ENCODE results near the gene NPAT. TPM values are rescaled to one million over a fixed set of nuclear protein-coding genes. Genes with fewer than 3 reads are reported as not detected.

NPAT gene
- total and polyA plus RNA-seq, 9 of the 15 experiments (the other 6 are each of a cell fraction or from before 2014, with no cell fraction given): 8.8 to 30.0 (median 22.1) TPM

DNA sequence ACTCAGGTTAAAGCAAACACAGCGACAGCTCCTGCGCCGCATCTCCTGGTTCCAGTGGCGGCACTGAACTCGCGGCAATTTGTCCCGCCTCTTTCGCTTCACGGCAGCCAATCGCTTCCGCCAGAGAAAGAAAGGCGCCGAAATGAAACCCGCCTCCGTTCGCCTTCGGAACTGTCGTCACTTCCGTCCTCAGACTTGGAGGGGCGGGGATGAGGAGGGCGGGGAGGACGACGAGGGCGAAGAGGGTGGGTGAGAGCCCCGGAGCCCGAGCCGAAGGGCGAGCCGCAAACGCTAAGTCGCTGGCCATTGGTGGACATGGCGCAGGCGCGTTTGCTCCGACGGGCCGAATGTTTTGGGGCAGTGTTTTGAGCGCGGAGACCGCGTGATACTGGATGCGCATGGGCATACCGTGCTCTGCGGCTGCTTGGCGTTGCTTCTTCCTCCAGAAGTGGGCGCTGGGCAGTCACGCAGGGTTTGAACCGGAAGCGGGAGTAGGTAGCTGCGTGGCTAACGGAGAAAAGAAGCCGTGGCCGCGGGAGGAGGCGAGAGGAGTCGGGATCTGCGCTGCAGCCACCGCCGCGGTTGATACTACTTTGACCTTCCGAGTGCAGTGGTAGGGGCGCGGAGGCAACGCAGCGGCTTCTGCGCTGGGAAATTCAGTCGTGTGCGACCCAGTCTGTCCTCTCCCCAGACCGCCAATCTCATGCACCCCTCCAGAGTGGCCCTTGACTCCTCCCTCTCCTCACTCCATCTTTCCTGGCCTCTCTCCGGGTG lies at the start of gene NPAT, which contains the start of gene ATM (continued):
- TF ChIP-seq, protein P1, sequence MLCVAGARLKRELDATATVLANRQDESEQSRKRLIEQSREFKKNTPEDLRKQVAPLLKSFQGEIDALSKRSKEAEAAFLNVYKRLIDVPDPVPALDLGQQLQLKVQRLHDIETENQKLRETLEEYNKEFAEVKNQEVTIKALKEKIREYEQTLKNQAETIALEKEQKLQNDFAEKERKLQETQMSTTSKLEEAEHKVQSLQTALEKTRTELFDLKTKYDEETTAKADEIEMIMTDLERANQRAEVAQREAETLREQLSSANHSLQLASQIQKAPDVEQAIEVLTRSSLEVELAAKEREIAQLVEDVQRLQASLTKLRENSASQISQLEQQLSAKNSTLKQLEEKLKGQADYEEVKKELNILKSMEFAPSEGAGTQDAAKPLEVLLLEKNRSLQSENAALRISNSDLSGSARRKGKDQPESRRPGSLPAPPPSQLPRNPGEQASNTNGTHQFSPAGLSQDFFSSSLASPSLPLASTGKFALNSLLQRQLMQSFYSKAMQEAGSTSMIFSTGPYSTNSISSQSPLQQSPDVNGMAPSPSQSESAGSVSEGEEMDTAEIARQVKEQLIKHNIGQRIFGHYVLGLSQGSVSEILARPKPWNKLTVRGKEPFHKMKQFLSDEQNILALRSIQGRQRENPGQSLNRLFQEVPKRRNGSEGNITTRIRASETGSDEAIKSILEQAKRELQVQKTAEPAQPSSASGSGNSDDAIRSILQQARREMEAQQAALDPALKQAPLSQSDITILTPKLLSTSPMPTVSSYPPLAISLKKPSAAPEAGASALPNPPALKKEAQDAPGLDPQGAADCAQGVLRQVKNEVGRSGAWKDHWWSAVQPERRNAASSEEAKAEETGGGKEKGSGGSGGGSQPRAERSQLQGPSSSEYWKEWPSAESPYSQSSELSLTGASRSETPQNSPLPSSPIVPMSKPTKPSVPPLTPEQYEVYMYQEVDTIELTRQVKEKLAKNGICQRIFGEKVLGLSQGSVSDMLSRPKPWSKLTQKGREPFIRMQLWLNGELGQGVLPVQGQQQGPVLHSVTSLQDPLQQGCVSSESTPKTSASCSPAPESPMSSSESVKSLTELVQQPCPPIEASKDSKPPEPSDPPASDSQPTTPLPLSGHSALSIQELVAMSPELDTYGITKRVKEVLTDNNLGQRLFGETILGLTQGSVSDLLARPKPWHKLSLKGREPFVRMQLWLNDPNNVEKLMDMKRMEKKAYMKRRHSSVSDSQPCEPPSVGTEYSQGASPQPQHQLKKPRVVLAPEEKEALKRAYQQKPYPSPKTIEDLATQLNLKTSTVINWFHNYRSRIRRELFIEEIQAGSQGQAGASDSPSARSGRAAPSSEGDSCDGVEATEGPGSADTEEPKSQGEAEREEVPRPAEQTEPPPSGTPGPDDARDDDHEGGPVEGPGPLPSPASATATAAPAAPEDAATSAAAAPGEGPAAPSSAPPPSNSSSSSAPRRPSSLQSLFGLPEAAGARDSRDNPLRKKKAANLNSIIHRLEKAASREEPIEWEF (CRISPR knock-in tag; IDR thresholded peaks at IDR 0.05): no peak
- TF ChIP-seq LCOR (CRISPR knock-in tag; IDR thresholded peaks at IDR 0.05): peak; percentile 93
- no peak for TF ChIP-seq PPARD (CRISPR knock-in tag; IDR thresholded peaks at IDR 0.05)
- TF ChIP-seq, protein P2, sequence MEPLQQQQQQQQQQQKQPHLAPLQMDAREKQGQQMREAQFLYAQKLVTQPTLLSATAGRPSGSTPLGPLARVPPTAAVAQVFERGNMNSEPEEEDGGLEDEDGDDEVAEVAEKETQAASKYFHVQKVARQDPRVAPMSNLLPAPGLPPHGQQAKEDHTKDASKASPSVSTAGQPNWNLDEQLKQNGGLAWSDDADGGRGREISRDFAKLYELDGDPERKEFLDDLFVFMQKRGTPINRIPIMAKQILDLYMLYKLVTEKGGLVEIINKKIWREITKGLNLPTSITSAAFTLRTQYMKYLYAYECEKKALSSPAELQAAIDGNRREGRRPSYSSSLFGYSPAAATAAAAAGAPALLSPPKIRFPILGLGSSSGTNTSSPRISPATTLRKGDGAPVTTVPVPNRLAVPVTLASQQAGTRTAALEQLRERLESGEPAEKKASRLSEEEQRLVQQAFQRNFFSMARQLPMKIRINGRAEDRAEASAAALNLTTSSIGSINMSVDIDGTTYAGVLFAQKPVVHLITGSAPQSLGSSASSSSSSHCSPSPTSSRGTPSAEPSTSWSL (CRISPR knock-in tag; IDR thresholded peaks at IDR 0.05; ENCODE audit: borderline replicate concordance): 0 out of 2 replicates have a peak, but pooled peaks have one; percentile 48
- peak; percentile 77 for TF ChIP-seq SETDB1 (IDR thresholded peaks at IDR 0.05; ENCODE audit: low read length)
- peak; percentile 62; the same call in 1 of the 2 replicates for TF ChIP-seq SMC3 (conservative IDR thresholded peaks at IDR 0.05; ENCODE audit: insufficient read depth, low read depth, low read length)
- TF ChIP-seq SUPT5H (IDR thresholded peaks at IDR 0.05): peak; percentile 61
- peak; percentile 57 for TF ChIP-seq NFYB (IDR thresholded peaks at IDR 0.05; ENCODE audit: extremely low read depth, insufficient read length)
- TF ChIP-seq NONO (IDR thresholded peaks at IDR 0.05; ENCODE audit: low read depth in 2 of 2, low read length in 1 of 2): no peak
- TF ChIP-seq, protein P3, sequence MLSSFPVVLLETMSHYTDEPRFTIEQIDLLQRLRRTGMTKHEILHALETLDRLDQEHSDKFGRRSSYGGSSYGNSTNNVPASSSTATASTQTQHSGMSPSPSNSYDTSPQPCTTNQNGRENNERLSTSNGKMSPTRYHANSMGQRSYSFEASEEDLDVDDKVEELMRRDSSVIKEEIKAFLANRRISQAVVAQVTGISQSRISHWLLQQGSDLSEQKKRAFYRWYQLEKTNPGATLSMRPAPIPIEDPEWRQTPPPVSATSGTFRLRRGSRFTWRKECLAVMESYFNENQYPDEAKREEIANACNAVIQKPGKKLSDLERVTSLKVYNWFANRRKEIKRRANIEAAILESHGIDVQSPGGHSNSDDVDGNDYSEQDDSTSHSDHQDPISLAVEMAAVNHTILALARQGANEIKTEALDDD (IDR thresholded peaks at IDR 0.05): no peak
- TF ChIP-seq TAF15 (IDR thresholded peaks at IDR 0.05; ENCODE audit: low read depth, low read length): no peak
- peak; percentile 38; the same call in 1 of the 2 replicates for TF ChIP-seq SIN3B (IDR thresholded peaks at IDR 0.05; ENCODE audit: low read depth)
- no peak for TF ChIP-seq PREB (CRISPR knock-in tag; IDR thresholded peaks at IDR 0.05)
- no peak for TF ChIP-seq SIRT6 (IDR thresholded peaks at IDR 0.05; ENCODE audit: low read depth, low read length)
- no peak; the same call in 1 of the 2 replicates for TF ChIP-seq ZHX1 (conservative IDR thresholded peaks at IDR 0.05; ENCODE audit: low read length)

All from K562 (cell line).